Measurements from ENCODE around the gene SARS1. TPM values are rescaled to one million over a fixed set of nuclear protein-coding genes. Genes with fewer than 3 reads are reported as not detected.

SARS1 gene
- total and polyA plus RNA-seq, 2 of the 13 experiments (the other 11 are each of a cell fraction or from before 2014, with no cell fraction given): 103 to 134 TPM

DNA sequence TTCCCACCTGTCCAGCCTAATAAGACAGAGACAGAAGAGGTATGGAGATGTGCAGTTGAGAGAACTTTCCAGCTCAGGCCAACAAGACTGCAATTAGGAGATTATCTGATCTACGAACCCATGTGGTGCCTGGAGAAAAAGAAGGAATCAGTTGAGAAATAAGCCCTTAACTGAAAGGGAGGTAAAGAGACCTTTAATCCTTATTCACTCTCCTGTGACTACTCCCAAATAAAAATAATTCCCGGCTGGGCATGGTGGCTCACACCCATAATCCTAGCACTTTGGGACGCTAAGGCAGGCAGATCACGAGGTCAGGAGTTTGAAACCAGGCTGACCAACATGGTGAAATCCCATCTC is 31.9 kb upstream of the SARS1 start:
- peaks cover 76% of the 10 kb centered on the region for H3K4me1 ChIP-seq (ENCODE audit: insufficient read depth, low read length)
- BruUV-seq (replicated peaks): no TSS peak
- ChIA-PET CTCF (ENCODE audit: low intra/inter-chr PET ratio, low total read pairs) (no interaction called here), POLR2A (interaction anchor here (0.7 to 2.7 kb wide), 18 partner anchors 9 to 217 kb away, joined by 3 to 24 read pairs (median 6); partner anchors contain the start of genes SARS1 and TMEM167B)
- no peak for FAIRE-seq
- H2AFZ ChIP-seq (ENCODE audit: low read length): no peak overlapping the region
- H3K27ac ChIP-seq (ENCODE audit: extremely low read length, insufficient read depth, low read length): peak overlapping the region; percentile 66
- no peaks in the 10 kb centered on the region for H3K79me2 ChIP-seq (ENCODE audit: insufficient read depth, low read length)
- intact Hi-C loops (cut with micrococcal nuclease; ENCODE audit: unreplicated experiment) (no loop called here), in situ Hi-C loops (cut with HindIII; ENCODE audit: extremely low pct_ligation_motif_present, low pct_unique_long_range_greater_than_20kb) (no loop called here)
- no peak for DNase-seq (ENCODE audit: low spot score)
- ATAC-seq: no peak
- 0% methylated on average over 3 of the region's 4 CpGs for WGBS (ENCODE audit: low lambda C conversion rate)
- H4K20me1 ChIP-seq (ENCODE audit: insufficient read depth, low read length): no peaks in the 10 kb centered on the region
- TF ChIP-seq ZMYM4 (CRISPR knock-in tag; IDR thresholded peaks at IDR 0.05) (0 out of 2 replicates have a peak, but pooled peaks have one; percentile 6), ZNF670 (CRISPR knock-in tag; IDR thresholded peaks at IDR 0.05; ENCODE audit: borderline replicate concordance) (0 out of 2 replicates have a peak, but pooled peaks have one; percentile 4), ZNF460 (CRISPR knock-in tag; IDR thresholded peaks at IDR 0.05; ENCODE audit: borderline replicate concordance) (0 out of 2 replicates have a peak, but pooled peaks have one; percentile 51), EEA1 (CRISPR knock-in tag; IDR thresholded peaks at IDR 0.05; ENCODE audit: borderline replicate concordance) (no peak), RNF2 (conservative IDR thresholded peaks at IDR 0.05; ENCODE audit: low read depth) (0 out of 2 replicates have a peak, but pooled peaks have one; percentile 2), ZNF552 (CRISPR knock-in tag; IDR thresholded peaks at IDR 0.05; ENCODE audit: borderline replicate concordance) (no peak), RBFOX2 (IDR thresholded peaks at IDR 0.05; ENCODE audit: low read depth, low read length) (no peak), MXI1 (IDR thresholded peaks at IDR 0.05; ENCODE audit: borderline replicate concordance, low read depth, low read length) (no peak), GLI4 (CRISPR knock-in tag; IDR thresholded peaks at IDR 0.05; ENCODE audit: borderline replicate concordance) (0 out of 2 replicates have a peak, but pooled peaks have one; percentile 35)
- TF ChIP-seq, protein P1, sequence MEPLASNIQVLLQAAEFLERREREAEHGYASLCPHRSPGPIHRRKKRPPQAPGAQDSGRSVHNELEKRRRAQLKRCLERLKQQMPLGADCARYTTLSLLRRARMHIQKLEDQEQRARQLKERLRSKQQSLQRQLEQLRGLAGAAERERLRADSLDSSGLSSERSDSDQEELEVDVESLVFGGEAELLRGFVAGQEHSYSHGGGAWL (CRISPR knock-in tag; IDR thresholded peaks at IDR 0.05): no peak
- TF ChIP-seq, protein P2, sequence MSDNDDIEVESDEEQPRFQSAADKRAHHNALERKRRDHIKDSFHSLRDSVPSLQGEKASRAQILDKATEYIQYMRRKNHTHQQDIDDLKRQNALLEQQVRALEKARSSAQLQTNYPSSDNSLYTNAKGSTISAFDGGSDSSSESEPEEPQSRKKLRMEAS (IDR thresholded peaks at IDR 0.05): 0 out of 2 replicates have a peak, but pooled peaks have one; percentile 9
- no peaks in the 10 kb centered on the region for H3K36me3 ChIP-seq (replicated peaks in 1 of 2; ENCODE audit: control insufficient read depth in 1 of 2, insufficient read depth in 2 of 2, low read length in 2 of 2)
- no peaks in the 10 kb centered on the region for H3K9me3 ChIP-seq (ENCODE audit: low read length)
- no peak overlapping the region for H3K9ac ChIP-seq (ENCODE audit: insufficient read depth, low read depth, low read length)
- H3K27me3 ChIP-seq (ENCODE audit: control insufficient read depth in 1 of 2, insufficient read depth in 2 of 2, low read length in 2 of 2): no peaks in the 10 kb centered on the region; a peak in 1 of 5 replicates
- peak overlapping the region; percentile 64 for H3K4me2 ChIP-seq (ENCODE audit: low read depth, low read length)
- H3K4me3 ChIP-seq (replicated peaks in 1 of 3; ENCODE audit: insufficient read depth in 1 of 3, low read depth in 2 of 3, low read length in 3 of 3): no peak overlapping the region; a peak in 1 of 6 replicates

Data from HepG2 (cell line).